ENCODE results near the gene DRAM1.

The DRAM1 gene

GRCh38 chr12:101857043-101857558 is 20.3 kb upstream of the DRAM1 start (continued):
- TF ChIP-seq ZBTB44 (tag by site-specific recombination; IDR thresholded peaks at IDR 0.05) = peak; percentile 93
- no peak for TF ChIP-seq INSM2 (tag by site-specific recombination; IDR thresholded peaks at IDR 0.05)
- no peak for TF ChIP-seq ZNF404 (tag by site-specific recombination; IDR thresholded peaks at IDR 0.05)
- TF ChIP-seq PRDM10 (tag by site-specific recombination; IDR thresholded peaks at IDR 0.05) = peak; percentile 98
- 0 out of 2 replicates have a peak, but pooled peaks have one; percentile 4 for TF ChIP-seq ZNF398 (tag by site-specific recombination; IDR thresholded peaks at IDR 0.05)
- TF ChIP-seq ZNF514 (tag by site-specific recombination; IDR thresholded peaks at IDR 0.05) = no peak
- TF ChIP-seq SP7 (tag by site-specific recombination; IDR thresholded peaks at IDR 0.05) = peak; percentile 97
- TF ChIP-seq EGR2 (tag by site-specific recombination; IDR thresholded peaks at IDR 0.05; ENCODE audit: low read depth) = no peak
- peak; percentile 5 for TF ChIP-seq ZNF529 (tag by site-specific recombination; IDR thresholded peaks at IDR 0.05; ENCODE audit: insufficient replicate concordance)
- TF ChIP-seq YY1 (tag by site-specific recombination; IDR thresholded peaks at IDR 0.05) = no peak
- no peak for TF ChIP-seq ZNF449 (tag by site-specific recombination; IDR thresholded peaks at IDR 0.05)
- TF ChIP-seq ZEB2 (tag by site-specific recombination; IDR thresholded peaks at IDR 0.05) = peak; percentile 86
- TF ChIP-seq ZNF658 (tag by site-specific recombination; IDR thresholded peaks at IDR 0.05) = no peak
- no peak for TF ChIP-seq ZNF114 (tag by site-specific recombination; IDR thresholded peaks at IDR 0.05)
- no peak for TF ChIP-seq HIC1 (tag by site-specific recombination; IDR thresholded peaks at IDR 0.05)
- no peak for TF ChIP-seq KLF8 (tag by site-specific recombination; IDR thresholded peaks at IDR 0.05)
- TF ChIP-seq PRDM4 (tag by site-specific recombination; IDR thresholded peaks at IDR 0.05) = no peak
- no peak for TF ChIP-seq ZNF202 (tag by site-specific recombination; IDR thresholded peaks at IDR 0.05; ENCODE audit: borderline replicate concordance)
- TF ChIP-seq ZNF184 (tag by site-specific recombination; IDR thresholded peaks at IDR 0.05) = 0 out of 2 replicates have a peak, but pooled peaks have one; percentile 55
- TF ChIP-seq ZNF558 (tag by site-specific recombination; IDR thresholded peaks at IDR 0.05) = peak; percentile 51; the same call in 1 of the 2 replicates
- no peak for TF ChIP-seq ZBTB6 (tag by site-specific recombination; IDR thresholded peaks at IDR 0.05)
- TF ChIP-seq SCRT2 (tag by site-specific recombination; IDR thresholded peaks at IDR 0.05) = no peak
- TF ChIP-seq ZNF660 (tag by site-specific recombination; IDR thresholded peaks at IDR 0.05) = 0 out of 2 replicates have a peak, but pooled peaks have one; percentile 42

Measured in HEK293 (cell line).